HCT116 (cell line): ENCODE data around the gene AZIN2.

Experiments
- POLR2A ChIP-seq: IDR thresholded peaks from 2 replicates; pipeline ENCODE4 v1.7.0; 2011; ENCODE audit warnings: borderline replicate concordance; ENCODE audit not compliant: insufficient read depth, insufficient read length; ENCODE audit errors: extremely low read depth
- POLR2AphosphoS5 ChIP-seq: IDR thresholded peaks from 2 replicates; pipeline ENCODE4 v1.6.1; 2011; ENCODE audit warnings: mild to moderate bottlenecking, low read depth, low read length, moderate library complexity
- SP1 ChIP-seq: IDR thresholded peaks from 2 replicates; pipeline ENCODE4 v1.6.1; 2012; ENCODE audit warnings: low read depth
- TF ChIP-seq, protein P1 (sequence below), 3 experiments: fragments of 200-600 bp in 1 of 3; sonication (generic) in 1 of 3; IDR thresholded peaks in 2 of 3; conservative IDR thresholded peaks in 1 of 3; 2 replicates each; pipeline ENCODE4 v1.5.1; 2012 to 2017; ENCODE audit warnings: low read depth in 2 of 3, low read length in 2 of 3, antibody characterized with exemption in 1 of 3, borderline replicate concordance in 1 of 3, control low read depth in 1 of 3, mild to moderate bottlenecking in 1 of 3, mixed read lengths in 1 of 3, mixed run types in 1 of 3, moderate library complexity in 1 of 3; ENCODE audit not compliant: insufficient read depth in 1 of 3

DNA sequence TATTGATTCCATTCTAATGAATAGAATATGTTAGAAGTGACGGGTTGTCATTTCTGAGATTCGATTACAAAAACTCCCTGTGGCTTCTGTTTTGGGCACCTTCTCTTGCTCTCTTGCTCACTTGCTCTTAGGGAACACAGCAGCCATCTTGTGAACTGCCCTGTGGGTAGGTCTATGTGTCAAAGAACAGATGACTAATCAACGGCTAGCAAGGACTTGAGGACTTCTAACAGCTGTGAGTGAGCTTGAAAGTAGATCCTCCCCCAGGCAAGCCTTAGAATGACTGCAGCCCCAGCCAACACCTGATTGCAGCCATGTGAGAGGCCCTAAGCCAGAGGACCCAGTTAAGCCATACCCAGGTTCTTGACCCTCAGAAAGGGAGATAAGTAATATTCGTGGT, 49.3 kb downstream of the AZIN2 start:
- TF ChIP-seq POLR2A, result no peak
- TF ChIP-seq, protein P1, sequence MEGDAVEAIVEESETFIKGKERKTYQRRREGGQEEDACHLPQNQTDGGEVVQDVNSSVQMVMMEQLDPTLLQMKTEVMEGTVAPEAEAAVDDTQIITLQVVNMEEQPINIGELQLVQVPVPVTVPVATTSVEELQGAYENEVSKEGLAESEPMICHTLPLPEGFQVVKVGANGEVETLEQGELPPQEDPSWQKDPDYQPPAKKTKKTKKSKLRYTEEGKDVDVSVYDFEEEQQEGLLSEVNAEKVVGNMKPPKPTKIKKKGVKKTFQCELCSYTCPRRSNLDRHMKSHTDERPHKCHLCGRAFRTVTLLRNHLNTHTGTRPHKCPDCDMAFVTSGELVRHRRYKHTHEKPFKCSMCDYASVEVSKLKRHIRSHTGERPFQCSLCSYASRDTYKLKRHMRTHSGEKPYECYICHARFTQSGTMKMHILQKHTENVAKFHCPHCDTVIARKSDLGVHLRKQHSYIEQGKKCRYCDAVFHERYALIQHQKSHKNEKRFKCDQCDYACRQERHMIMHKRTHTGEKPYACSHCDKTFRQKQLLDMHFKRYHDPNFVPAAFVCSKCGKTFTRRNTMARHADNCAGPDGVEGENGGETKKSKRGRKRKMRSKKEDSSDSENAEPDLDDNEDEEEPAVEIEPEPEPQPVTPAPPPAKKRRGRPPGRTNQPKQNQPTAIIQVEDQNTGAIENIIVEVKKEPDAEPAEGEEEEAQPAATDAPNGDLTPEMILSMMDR (IDR thresholded peaks at IDR 0.05 in 2 of 3, conservative IDR thresholded peaks at IDR 0.05 in 1 of 3; ENCODE audit: borderline replicate concordance in 1 of 3, insufficient read depth in 1 of 3, low read depth in 2 of 3, low read length in 2 of 3), result no peak
- TF ChIP-seq SP1, result no peak
- no peak for TF ChIP-seq POLR2AphosphoS5
